ENCODE measurements around the gene ATRIP. TPM values are rescaled to one million over a fixed set of nuclear protein-coding genes. Genes with fewer than 3 reads are reported as not detected.
"Not testable (repeated sequence)": the region's sequence is repeated elsewhere in the genome, so short reads cannot be mapped to it uniquely, and the experiment has no call there.

Gene ATRIP
- total RNA-seq, 4 donors from 2014 or later = 7.5 to 10.5 (median 9.3) TPM

DNA sequence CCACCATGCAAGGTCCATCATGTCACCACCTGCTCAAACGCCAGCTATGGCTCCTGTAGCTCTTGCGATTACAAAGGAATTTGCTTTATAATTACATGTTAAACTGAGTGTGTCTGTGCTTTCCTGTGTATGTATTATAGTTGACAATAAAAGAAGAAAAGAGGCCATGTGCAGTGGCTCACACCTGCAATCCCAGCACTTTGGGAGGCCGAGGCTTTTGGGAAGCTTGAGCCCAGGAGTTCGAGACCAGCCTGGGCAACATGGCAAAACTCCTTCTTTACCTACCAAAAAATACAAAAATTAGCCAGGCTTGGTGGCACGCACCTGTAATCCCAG is 27.0 kb downstream of the ATRIP start:
- Histone ChIP-seq H3K4me1 (peaks cover 2 to 47% (median 35%) of the 10 kb centered on the region in 4 donors), H3K27ac (peak overlapping the region; percentile 97 to 100 (median 98)), H3K36me3 (peaks cover 0 to 41% (median 0%) of the 10 kb centered on the region in 3 donors), H3K27me3 (no peaks in the 10 kb centered on the region), H3K4me3 (peak overlapping the region in 1 of 4 donors; percentile 74), H3K9me3 (no peaks in the 10 kb centered on the region)
- TF ChIP-seq POLR2A (IDR thresholded peaks at IDR 0.05) (no peak), EP300 (IDR thresholded peaks at IDR 0.05) (no peak)
- TF ChIP-seq, protein P1, sequence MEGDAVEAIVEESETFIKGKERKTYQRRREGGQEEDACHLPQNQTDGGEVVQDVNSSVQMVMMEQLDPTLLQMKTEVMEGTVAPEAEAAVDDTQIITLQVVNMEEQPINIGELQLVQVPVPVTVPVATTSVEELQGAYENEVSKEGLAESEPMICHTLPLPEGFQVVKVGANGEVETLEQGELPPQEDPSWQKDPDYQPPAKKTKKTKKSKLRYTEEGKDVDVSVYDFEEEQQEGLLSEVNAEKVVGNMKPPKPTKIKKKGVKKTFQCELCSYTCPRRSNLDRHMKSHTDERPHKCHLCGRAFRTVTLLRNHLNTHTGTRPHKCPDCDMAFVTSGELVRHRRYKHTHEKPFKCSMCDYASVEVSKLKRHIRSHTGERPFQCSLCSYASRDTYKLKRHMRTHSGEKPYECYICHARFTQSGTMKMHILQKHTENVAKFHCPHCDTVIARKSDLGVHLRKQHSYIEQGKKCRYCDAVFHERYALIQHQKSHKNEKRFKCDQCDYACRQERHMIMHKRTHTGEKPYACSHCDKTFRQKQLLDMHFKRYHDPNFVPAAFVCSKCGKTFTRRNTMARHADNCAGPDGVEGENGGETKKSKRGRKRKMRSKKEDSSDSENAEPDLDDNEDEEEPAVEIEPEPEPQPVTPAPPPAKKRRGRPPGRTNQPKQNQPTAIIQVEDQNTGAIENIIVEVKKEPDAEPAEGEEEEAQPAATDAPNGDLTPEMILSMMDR (IDR thresholded peaks at IDR 0.05) = no peak
- DNase-seq (ENCODE audit: low spot score in 2 of 2) = no peak
- WGBS, 2 donors = 75 to 82% methylated on average over 5 of the region's 5 CpGs

DNA sequence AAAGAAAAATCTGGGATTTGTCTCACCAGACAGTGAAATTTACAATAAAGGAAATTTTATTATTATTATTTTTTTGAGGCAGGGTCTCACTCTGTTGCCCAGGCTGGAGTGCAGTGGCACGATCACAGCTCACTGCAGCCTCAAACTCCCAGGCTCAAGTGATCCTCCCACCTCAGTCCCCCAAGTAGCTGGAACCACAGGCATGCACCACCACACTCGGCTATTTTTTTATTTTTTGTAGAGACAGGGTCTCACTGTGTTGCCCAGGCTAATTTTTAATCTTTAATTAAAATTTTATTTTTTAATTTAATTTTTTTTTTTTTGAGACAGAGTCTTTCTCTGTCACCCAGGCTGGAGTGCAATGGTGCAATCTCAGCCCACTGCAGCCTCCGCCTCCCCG is 27.5 kb downstream of the ATRIP start:
- WGBS, 2 donors = 88 to 91% methylated on average over 4 of the region's 4 CpGs
- peaks cover 2 to 43% (median 30%) of the 10 kb centered on the region in 4 donors for H3K4me1 ChIP-seq
- H3K9me3 ChIP-seq; H3K27me3 ChIP-seq; DNase-seq (ENCODE audit: low spot score in 2 of 2); H3K4me3 ChIP-seq: not testable (repeated sequence)
- peak overlapping the region in 2 of 4 donors; percentile 98 to 100 for H3K27ac ChIP-seq
- peaks cover 0 to 41% (median 0%) of the 10 kb centered on the region in 3 donors for H3K36me3 ChIP-seq

DNA sequence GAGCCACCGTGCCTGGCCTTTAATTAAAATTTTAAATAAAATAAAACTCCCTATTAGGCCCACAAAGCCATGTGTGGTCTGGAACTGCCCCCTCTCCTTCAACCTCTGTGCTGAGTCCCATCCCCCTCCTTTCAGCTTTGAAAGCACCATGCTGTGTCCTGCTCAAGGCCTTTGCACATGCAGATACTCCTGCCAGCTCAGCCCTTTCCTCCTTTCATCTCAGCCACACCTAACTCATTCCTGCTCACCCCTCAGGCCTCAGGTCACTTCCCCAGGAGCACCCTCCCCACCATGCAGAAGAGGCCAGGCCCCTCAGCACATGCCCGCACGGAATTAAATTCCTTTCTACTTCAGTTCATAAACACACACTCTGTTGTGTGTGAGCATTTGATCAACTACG is 28.1 kb downstream of the ATRIP start:
- DNase-seq (ENCODE audit: low spot score in 2 of 2) = no peak
- 44 to 59% methylated on average over 4 of the region's 4 CpGs for WGBS, 2 donors

DNA sequence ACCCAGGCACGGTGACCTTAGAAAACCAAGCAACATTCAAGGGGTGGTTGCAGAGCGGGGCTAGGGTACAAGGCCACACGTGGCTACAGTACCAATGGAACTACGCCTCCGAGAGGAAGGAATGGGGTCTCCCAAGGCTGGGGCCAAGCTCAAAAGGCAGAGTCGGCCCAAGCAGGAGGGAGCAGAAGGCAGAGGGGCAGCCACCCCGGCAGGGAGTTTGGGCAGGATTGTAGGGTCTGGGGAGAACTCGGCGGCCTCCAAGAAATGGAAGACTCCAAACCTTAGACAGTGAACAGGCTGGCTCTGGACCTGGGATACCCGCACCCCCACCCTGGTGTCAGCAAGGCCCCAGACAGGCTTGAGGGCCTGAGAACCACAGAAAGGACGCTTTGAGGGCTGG is 28.7 kb downstream of the ATRIP start:
- DNase-seq (ENCODE audit: low spot score in 2 of 2) = no peak
- no peak overlapping the region for H3K27ac ChIP-seq
- no peaks in the 10 kb centered on the region for H3K9me3 ChIP-seq
- H3K4me1 ChIP-seq = peaks cover 2 to 31% (median 20%) of the 10 kb centered on the region in 4 donors
- WGBS, 2 donors = 76 to 78% methylated on average over 11 of the region's 11 CpGs
- TF ChIP-seq EP300 (IDR thresholded peaks at IDR 0.05) (no peak), POLR2A (IDR thresholded peaks at IDR 0.05) (no peak)
- TF ChIP-seq, protein P1 (IDR thresholded peaks at IDR 0.05) = no peak
- H3K36me3 ChIP-seq = peaks cover 0 to 36% (median 0%) of the 10 kb centered on the region in 3 donors
- H3K27me3 ChIP-seq = no peaks in the 10 kb centered on the region
- no peak overlapping the region for H3K4me3 ChIP-seq

More for the DNA sequence above, 28.1 kb downstream of the ATRIP start:
- TF ChIP-seq EP300 (IDR thresholded peaks at IDR 0.05) (no peak), POLR2A (IDR thresholded peaks at IDR 0.05) (no peak)
- TF ChIP-seq, protein P1 (IDR thresholded peaks at IDR 0.05) = no peak
- Histone ChIP-seq H3K27ac (peak overlapping the region in 1 of 4 donors; percentile 34), H3K4me1 (peaks cover 2 to 37% (median 25%) of the 10 kb centered on the region in 4 donors), H3K9me3 (no peaks in the 10 kb centered on the region), H3K36me3 (peaks cover 0 to 41% (median 0%) of the 10 kb centered on the region in 3 donors), H3K4me3 (no peak overlapping the region), H3K27me3 (no peaks in the 10 kb centered on the region)

DNA sequence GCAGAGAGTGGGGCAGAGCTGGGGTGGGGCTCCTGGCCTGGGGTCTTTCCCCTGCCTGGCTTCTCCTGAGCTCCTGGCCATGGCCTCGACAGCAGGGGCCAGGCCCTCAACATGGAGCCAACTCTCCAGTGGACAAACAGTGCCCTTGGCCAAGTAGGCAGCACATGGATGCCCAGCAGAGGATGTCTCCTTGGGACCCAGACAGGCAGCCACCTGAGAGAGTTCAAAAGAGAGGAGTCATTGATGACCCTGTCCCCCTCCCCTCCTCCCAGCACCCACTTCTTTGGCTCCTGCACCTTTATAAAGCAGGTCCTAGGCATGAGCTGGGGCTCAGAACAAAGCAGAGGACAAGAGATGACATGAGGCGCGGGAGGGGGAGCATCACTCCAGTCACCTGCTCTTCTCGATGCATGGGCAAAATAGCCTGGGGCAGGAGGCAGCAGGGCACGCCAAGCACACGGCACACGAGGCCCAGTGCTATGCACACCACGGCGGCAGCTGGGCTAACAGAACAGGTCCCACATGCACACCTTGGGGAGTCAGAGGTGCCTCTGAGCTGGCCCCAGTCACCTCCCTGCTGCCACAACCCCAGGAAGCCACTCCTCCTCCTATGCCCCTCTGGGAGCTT is 30.0 kb downstream of the ATRIP start:
- no peaks in the 10 kb centered on the region for H3K27me3 ChIP-seq
- no peak overlapping the region for H3K27ac ChIP-seq
- peaks cover 0 to 32% (median 0%) of the 10 kb centered on the region in 3 donors for H3K36me3 ChIP-seq
- TF ChIP-seq POLR2A (IDR thresholded peaks at IDR 0.05) = no peak
- TF ChIP-seq, protein P1 (IDR thresholded peaks at IDR 0.05) = no peak
- no peak for TF ChIP-seq EP300 (IDR thresholded peaks at IDR 0.05)
- no peak overlapping the region for H3K4me3 ChIP-seq
- WGBS, 2 donors = 85 to 90% methylated on average over 9 of the region's 9 CpGs
- H3K9me3 ChIP-seq = no peaks in the 10 kb centered on the region
- H3K4me1 ChIP-seq = peaks cover 0 to 18% (median 7%) of the 10 kb centered on the region in 4 donors
- DNase-seq (ENCODE audit: low spot score in 2 of 2) = no peak

Data from tibial nerve (tissue), 4 donors.